ENCODE results near the gene GNG2.

- TF ChIP-seq CTCF (IDR thresholded peaks at IDR 0.05), result no peak
- TF ChIP-seq POLR2A (IDR thresholded peaks at IDR 0.05), result no peak
These were observed 35.0 kb downstream of the GNG2 start for GRCh38 chr14:51895375-51895774.

Measured in thyroid gland (tissue), 4 donors.